ENCODE results near the gene CDK14.

Gene CDK14

DNA sequence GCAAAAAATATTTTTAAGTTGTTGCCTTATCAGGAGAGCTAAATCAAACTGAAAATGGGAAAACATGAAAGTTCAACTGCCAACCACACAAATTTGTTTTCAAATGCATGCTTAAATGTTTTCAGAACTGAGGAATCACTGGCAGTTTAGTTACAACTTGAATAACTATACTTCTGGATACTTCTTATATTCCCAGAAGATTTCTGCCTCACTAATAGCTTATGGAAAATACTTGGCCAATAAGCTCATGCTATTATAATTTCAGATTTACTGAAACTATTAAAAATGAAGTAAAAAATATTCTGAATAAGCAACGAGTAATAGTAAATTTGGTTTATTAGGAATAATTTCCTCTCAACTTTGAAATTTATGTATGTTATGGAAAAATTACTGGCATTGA is 222.2 kb downstream of the CDK14 start:
- DNase-seq: no peak

DNA sequence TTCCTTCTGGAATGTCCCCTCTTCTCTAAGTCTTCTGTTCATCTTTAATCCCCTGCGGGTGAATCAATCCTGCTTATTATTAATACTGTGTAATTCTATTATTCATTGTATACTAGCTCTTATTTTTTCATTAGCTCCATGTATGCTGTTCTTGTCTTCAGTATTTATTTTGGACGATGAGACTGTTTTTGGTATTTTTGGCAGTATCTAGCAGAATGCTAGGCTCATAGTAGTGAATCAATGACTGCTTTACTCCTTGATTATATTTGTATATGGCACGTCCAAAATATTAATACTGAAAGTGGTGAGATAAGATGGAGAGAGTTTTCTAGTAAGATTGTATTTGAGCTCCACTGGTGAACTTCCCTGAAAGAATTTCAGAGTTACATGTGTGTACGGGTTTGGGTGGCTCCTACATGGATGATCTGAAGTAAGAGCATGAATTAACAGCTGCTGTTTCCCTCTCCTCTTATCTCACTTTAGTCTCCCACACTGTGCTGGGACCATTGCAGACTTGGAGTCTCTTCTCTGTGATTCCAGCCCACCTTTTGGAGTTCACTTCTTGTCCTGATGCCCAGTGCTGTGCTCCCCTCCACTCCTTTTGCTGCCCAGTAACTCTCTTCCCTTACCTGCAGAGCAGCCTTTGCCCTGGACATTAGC is 226.0 kb downstream of the CDK14 start:
- DNase-seq: no peak

DNA sequence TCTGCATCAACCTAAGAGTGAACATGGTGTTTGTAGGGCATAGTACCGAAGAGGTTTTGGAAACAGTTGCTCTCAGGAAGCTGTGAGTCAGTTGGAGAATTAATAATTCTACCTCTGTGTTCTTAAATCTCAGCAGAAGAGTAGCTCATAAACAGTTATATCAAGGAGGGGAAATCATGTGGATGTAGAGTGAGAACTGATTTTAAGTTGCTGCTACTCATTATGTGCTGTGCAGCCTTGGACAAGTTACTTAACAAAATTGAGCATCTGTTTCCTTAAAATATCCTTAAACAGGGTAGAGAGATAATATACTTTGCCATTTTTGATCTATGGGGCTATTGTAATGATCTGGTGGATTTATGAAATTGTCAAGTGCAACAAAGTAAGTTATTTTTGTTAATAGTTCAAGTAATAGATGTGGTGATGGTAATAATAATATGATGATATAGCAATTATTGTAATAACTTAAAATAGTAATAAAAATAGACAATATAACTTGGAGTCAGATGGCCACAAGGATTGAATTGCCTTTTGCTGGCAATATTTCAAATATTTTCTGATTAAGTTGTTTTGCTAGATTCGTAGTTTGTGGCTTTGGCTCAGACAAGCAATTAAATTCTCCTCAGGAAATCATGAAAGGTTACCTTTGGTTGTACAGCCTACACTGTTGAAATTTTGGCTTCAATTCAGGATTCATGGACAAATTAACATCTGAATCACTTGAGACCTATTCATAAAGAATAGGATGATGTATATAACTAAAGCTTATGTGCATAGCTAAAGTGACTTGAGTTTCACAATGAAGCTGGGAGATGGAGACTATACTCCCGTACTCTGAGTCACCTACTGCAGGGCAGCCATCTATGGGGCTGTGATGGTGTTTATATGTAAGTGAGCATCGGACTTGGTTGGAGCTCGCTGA is 228.5 kb downstream of the CDK14 start:
- no peak for DNase-seq

DNA sequence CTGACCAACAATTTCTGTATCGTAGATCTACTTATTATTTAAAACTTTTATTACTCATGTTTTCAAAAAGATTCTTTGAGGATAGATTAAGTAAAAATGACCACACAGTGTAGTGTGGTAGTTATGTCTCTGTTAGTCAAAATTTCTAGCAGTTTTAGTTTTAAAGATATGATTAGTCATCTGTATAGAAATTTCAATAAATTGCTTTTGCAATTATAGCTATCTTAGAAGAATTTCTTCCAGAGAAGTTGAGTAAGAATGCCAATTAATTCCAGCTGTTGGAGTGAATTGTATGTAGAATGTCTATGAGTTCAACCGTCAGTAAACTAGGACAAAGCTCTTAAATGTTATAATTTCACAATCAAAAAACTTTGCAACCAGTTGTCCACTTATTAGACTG is 229.7 kb downstream of the CDK14 start:
- DNase-seq: no peak

DNA sequence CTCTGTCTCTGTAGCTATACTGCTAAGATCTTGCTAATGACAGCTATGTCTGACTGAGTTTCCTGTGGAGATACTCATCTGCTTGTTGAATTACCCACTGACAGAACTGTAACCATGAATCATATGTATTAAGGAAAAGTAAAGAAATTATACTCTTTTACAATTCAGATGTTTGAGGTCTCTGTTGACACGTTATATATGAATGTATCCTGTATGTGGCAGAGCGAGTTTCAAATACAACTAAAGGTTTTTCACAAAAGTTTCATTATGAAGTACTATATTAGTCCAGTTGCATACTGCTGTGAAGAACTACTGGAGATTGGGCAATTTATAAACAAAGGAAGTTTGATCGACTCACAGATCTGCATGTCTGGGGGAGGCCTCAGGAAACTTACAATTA is 232.5 kb downstream of the CDK14 start:
- DNase-seq: no peak

DNA sequence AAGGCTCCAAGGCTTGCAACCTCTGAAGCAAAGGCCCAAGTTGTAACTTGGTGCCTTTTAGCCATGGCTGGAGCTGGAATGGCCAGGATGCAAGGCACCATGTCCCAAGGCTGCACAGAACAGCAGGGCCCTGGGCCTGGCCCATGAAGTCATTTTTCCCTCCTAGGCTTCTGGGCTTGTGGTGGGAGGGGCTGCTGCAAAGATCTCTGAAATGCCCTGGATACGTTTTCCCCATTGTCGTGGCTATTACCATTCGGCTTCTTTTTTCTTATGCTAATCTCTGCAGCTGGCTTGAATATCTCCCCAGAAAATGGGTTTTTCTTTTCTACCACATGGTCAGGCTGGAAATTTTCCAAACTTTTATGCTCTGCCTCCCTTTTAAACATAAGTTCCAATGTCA is 234.2 kb downstream of the CDK14 start:
- DNase-seq: no peak

DNA sequence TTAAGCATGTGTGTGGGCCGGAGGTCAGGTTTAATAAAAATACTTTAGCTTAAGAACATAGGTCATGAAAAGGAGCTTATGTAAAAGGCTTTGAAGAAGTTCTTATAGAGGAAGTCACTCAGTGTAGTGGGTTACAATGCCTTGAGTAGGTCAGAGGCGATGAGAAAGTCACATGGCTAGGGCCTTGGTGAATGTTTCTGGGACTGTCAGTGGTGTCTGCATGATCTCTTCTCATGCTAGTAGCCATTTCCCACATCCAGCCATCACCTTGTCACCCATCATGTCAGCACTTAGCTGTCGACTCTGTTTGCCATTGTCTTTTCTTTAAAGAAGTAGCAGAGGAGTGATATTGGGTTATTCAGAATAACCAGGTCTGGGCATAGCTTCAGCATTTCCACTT is 236.6 kb downstream of the CDK14 start:
- no peak for DNase-seq

DNA sequence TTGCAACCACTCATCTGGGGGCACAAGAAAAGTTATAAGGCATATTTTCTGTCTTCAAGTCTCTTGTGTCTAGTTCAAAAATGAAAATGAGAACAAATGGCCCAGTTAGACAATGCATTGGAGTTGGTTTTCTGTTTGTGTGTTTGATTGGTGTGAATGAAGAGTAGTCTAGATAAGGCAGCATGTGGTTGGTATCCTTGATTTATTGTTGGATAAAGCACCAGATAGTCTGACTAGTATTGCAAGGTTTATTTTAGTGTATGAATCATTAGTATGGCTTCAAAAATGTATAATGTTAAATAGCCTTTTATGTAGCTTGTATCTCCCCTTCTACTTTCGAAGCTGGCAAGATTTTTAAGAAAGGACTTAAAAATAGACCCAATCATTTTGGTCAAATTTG is 237.3 kb downstream of the CDK14 start:
- no peak for DNase-seq

DNA sequence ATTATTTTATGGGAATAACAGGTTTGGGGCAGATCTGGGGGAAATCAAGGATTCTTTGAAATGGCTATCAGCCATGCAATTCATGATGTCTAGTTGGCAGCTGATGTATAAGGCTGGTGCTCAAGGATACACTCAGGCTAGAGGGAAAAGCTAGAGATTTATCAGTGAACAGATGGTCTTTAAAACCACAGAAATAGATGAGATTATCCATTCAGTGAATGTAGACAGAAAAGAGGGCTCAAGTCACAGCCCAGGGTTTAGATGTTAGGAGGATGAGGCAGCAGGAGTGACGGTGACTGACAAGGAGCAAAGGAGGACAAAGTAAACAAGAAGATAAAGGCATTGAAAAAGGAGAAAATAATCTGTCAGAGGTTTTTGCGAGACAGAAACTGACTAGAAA is 238.7 kb downstream of the CDK14 start:
- no peak for DNase-seq

DNA sequence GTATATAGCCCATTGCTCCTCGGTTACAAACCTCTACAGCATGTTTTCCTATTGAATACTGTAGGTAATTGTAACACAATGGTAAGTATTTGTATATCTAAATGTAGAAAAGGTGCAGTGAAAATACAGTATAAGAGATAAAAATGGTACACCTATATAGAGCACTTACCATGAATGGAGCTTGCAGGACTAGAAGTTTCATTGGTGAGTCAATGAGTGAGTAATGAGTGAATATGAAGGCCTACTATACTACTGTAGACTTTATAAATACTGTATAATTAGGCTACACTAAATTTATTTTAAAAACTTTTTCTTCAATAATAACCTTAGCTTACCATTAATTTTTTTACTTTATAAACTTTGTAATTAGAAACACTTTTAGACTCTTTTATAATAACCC is 239.7 kb downstream of the CDK14 start:
- DNase-seq: no peak

DNA sequence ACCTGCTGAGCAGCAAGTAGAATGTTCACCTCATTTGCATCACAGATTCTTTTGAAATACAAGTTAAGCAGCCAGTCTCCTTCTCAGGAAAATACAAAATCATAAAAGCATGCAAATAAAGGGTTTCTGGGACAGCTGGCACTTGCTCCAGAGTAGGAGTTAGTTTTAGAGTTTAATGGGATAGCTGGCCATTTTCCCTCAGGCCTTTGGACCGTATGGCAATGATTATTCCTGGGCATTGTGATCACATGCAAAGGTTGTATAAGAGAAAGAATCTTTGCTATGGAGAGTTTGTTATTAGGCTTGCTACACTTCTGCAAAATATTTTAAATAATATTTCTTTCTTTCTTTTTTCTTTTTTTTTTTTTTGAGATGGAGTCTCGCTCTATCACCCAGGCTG is 240.8 kb downstream of the CDK14 start:
- no peak for DNase-seq

DNA sequence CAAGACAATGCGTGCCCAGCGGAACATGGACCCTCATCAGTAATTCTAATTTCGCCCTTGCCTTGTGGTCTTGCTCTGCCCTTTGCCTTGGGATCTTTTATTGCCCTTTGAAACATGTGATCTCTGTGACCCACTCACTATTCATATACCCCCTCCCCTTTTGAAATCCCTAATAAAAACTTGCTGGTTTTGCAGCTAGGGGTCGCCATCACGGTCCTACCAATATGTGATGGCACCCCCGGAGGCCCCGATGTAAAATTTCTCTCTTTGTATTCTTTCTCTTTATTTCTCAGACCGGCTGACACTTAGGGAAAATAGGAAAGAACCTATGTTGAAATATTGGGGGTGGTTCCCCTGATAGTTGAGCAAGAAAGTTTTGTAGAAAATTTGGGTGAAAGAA is 242.7 kb downstream of the CDK14 start:
- no peak for DNase-seq

DNA sequence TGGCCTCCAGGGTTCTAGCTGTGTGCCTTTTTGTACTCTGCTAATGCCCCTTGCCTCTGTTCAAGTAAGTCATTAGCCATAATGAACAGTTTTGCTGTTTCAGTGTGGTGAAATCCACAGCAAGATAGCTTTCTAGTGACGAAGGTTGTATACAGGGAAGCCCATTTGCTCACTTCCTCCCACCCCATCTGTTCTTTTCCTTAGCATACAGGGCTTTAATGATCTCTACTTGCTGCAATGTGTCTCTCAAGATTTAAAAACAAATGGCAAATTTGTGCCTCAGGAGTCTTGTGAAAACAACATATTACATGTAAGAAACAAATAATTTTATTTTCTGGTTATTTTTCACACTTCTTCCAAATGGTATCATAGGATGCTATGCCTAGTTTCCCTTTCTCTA is 243.2 kb downstream of the CDK14 start:
- DNase-seq: no peak

DNA sequence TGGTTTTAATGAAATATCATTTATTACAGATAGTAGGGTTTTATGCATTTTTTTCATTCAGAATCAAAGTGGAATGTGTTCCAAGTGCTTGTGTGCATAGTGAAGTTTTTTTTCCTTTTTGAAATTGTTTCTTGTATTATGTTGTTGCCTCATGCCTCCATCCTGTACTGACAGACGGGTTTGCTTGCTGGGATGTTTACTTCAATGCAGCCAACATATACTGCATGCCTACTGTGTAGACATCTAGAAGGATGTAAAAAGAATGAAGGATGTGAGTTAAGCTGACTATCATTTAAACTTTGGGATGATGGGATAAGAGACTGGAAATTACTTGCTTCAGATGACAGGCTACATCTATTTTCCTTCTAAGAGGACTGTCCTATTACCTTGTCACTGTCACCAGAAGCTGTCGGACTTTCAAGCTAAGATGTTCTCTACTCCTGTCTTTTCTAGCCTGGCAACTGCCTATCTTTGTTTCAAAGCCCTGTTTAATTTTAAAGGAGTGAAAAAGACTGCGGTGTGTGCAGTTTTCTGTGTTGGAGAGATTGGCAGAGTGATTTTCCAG is 243.7 kb downstream of the CDK14 start:
- DNase-seq: no peak

DNA sequence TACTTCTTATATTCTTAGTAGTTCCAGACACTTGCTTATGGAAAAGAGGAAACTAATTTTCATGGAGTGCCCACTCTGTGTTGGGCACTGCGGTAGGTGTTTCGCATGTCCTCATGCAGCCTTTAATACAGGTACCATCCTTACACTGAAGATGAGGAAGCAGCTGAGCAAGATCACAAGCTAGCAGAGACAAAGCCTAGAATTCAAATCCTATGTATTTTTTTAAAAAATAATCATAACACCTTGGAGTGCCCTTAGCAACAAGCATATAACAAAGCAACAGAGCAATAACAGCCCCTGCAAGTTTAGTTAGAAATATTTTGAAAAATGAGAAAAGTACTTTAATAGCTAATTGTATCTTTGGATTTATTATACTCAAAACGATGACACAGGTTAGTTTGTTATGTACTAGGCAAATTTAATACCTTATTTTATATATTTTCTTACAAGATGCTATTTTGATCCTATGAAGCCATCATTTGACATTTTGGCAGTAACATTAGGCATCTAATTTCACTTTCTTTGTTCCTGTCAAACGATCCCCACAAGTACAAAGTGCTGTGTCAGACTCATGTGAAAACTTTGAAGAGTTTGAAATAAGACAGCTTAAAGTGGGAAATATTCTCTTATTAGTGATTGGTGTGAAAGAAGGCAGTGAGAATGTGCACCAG is 245.8 kb downstream of the CDK14 start:
- no peak for DNase-seq

DNA sequence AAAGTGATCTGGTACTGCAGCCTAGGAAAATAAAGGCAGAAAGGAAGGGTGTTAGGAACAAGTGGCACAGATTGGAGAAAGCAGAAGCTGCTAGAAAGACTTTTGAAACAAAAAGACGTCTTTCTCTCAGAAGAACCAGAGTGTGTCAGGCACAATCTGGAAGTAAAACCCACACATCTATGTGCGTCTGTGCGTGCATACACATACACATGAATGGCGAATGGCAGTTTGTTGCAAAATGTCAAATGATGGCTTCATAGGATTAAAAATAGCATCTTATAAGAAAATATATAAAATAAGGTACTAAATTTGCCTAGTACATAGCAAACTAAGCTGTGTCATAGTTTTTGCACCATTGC is 246.3 kb downstream of the CDK14 start:
- DNase-seq: no peak

DNA sequence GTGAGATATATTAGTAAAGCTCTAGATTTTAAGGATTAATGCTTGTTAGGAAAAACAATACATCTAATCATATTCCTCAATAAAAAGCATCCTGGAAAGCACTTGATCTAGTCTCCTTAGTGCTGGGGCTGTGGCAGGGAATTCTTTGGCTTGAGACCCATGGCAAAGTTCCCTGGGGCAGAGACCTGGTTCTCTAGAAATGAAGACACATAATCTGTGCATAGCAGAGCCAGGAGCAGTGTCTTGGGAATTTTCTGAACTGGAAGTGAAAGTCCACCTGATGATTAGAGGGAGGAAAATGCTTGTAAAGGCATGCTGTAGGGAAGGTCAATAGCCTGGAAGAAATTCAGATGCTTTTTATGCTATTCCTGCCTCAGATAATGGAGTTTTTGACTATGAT is 247.4 kb downstream of the CDK14 start:
- DNase-seq: no peak

DNA sequence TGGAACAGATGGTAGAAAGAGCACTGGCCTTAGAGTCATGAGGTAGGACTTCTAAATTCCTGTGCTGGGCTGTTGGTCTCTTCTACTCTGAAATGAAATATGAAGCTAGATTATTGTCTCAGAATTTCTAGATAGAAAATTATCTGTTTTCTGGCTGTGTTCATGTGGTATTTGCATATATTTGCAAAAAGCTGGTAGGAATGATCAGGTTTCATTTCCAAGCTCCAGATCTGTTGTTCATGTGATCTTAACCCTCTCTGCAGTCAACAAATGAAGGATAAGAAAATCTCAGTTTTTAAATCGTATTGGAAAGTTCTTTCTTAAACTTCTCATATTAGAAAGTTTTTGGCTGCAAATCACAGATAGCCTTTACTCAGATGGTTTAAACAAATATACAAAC is 248.3 kb downstream of the CDK14 start:
- DNase-seq: no peak

DNA sequence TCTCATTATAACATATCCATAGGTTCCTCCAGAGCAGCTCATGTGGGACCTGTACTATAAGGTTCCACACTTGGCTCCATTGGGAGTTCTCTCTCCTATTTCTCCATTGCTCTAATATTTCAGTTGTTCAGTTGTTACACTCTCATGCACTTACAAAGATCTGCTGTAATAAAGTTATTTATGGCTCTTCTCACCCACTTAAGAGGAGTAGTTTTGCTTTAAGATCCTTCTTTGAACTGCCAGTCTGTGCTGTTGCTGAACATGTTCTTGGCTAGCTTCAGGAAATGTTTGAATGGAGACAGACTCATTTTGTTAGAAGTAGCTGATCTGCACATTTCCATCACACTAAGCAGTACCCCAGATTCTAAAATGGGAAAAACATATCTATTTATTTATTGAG is 250.1 kb downstream of the CDK14 start:
- DNase-seq: no peak

DNA sequence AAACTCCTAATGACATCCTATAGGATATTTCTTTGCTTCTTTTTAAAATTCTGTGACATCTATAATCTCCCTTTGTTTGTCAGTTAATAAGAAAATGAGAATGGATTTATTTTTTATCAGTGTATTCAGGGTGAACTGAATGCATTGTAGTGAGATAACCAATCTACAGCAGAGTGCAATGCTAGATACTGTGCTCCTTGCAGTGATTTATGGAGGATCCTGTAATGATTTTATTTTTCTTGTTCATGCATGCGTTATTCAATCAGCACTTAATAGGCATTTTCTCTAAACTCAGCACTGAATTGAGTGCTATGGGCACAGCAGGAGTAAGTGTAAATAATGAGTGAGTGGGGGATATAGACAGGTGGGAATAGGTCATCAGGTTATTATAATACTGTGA is 253.9 kb downstream of the CDK14 start:
- no peak for DNase-seq

DNA sequence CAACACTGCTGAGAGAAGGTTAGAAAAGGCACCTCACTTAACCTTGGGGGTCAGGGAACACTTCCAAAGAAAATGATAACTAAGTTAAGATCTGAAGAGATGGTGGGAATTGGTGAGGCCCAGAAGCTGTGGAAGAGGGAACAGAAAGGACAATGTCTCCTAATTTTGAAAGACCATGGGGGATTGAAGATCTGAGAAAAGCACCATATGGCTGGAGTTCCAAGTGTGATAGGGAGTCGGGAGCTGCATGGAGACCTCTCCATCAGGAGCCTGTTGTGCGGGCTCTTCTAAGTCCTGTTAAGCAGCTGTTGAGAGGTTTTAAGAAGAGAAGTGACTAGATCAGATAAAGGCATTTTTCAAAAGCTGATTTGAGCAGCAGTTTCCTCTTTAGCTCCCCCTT is 254.3 kb downstream of the CDK14 start:
- no peak for DNase-seq

DNA sequence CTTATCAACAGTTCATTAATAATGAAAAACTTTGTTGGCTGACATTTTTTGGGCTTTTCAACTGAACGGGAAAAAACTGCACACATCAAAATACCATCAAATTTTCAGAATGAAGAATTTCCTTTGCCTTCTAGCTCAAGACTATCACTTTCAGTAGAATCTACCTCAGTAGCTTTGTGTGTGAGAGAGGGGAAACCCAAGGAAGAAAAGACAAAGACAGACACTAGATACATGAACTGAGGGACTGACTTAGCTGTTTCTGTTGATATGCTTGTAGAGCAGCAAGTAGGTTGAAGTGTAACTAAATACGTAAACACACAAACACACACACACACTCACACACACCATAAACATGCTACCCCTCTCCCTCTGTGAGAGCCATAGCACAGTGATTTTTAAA is 257.1 kb downstream of the CDK14 start:
- no peak for DNase-seq

DNA sequence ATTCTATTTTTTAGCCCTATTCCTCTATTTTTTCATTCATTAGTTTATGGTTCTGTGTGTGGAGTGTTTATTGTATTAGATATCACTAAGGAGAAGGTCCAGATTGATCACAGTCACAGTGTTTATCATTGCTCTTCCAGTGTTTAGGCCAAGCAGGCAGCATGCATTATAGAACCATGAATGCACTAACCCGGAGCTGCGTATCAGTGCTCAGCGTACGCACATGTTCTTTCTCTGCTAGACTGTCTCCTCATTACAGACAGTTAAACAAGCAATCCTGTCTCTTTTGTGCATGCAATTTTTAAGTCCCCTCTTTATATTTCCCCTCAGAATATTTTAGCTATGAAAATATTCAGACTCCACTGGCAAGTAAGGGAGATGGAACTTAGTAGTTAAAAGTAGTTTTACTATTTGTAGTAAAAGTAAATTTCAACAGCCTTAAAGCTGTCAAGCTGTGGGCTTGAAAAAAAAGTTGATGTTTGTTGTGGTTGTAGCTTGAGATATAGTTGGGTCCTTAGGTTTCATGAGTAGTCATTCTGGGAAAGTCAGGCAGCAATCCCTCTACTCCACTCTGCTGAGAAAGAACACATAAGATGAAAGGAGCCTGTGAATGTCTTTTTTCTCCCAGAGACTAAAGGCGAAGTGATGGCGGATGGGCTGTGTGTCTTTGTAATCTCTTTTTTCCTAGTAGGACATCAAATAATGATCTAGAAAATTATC is 260.4 kb downstream of the CDK14 start:
- DNase-seq: no peak
